GM12878 (cell line): ENCODE measurements around the gene RGS1. TPM values are rescaled to one million over a fixed set of nuclear protein-coding genes. Genes with fewer than 3 reads are reported as not detected.

ENCODE experiments used
- ATAC-seq: fragments of 200-7000 bp; cut with Tn5 transposase; 3 replicates; pipeline ENCODE4 v1.9.1; 2020; ENCODE audit warnings: mild to moderate bottlenecking, moderate library complexity
- BruUV-seq: library from RNA; stranded (reverse); fragments of 400-500 nt; replicated peaks from 2 replicates; lab custom pipeline; 2021; lab: Mats Ljungman, UMichigan
- CTCF ChIA-PET: fragments of 300-600 bp; sonication (Branson Sonifier 250); formaldehyde crosslinking; extraction: SDS; loops from one replicate; lab custom pipeline; 2021; ENCODE audit warnings: inconsistent platforms; lab: Yijun Ruan, JAX
- POLR2A ChIA-PET: fragments of 350-600 bp; formaldehyde crosslinking; extraction: SDS; loops from one replicate; lab custom pipeline; 2021; ENCODE audit warnings: inconsistent platforms; lab: Charles Lee
- RAD21 ChIA-PET: fragments of 300-600 bp; sonication (Branson Sonifier 250); formaldehyde crosslinking; loops from one replicate; lab custom pipeline; 2023; ENCODE audit warnings: antibody characterized with exemption; ENCODE audit not compliant: unreplicated experiment; lab: Charles Lee
- SMC1A ChIA-PET: fragments of 300-600 bp; sonication (Branson Sonifier 250); formaldehyde crosslinking; loops from one replicate; lab custom pipeline; 2023; ENCODE audit not compliant: unreplicated experiment, uncharacterized antibody; lab: Charles Lee
- DNase-seq: peaks from one replicate; pipeline ENCODE4 v3.0.0-alpha.2; 2011; ENCODE audit warnings: low read depth, low spot score
- FAIRE-seq: peaks from 3 replicates; lab custom pipeline; 2011; peaks lifted over from hg19 to GRCh38; lab: Jason Lieb, UNC
- H2AFZ ChIP-seq: 2 replicates; pipeline ENCODE4 v1.6.0; 2011; ENCODE audit warnings: low read depth, low read length, control low read depth; ENCODE audit not compliant: control insufficient read depth
- H3K27ac ChIP-seq: 2 replicates; pipeline ENCODE4 v1.5.1; 2011; ENCODE audit warnings: control low read depth; ENCODE audit not compliant: control insufficient read depth, insufficient read depth
- H3K27me3 ChIP-seq, 2 experiments: replicated peaks in 1 of 2; 2 replicates each; pipeline versions ENCODE4 v1.6.0 to v1.6.1; 2011; ENCODE audit warnings: low read length in 1 of 2; ENCODE audit not compliant: control insufficient read depth in 2 of 2, insufficient read depth in 2 of 2
- H3K36me3 ChIP-seq, 2 experiments: 2 replicates each; pipeline ENCODE4 v1.5.1; 2011; ENCODE audit warnings: low read length in 1 of 2; ENCODE audit not compliant: control insufficient read depth in 2 of 2, insufficient read depth in 2 of 2
- H3K4me1 ChIP-seq: 2 replicates; pipeline ENCODE4 v1.6.1; 2011; ENCODE audit warnings: mild to moderate bottlenecking, low read length, moderate library complexity, mixed read lengths; ENCODE audit not compliant: control insufficient read depth, insufficient read depth
- H3K4me2 ChIP-seq: 2 replicates; pipeline ENCODE4 v1.6.0; 2011; ENCODE audit warnings: control low read depth; ENCODE audit not compliant: control insufficient read depth, insufficient read depth
- H3K4me3 ChIP-seq: fragments of 200-600 bp; sonication (generic); 2 replicates; pipeline ENCODE4 v1.5.1; 2016
- H3K79me2 ChIP-seq: 2 replicates; pipeline ENCODE4 v1.6.0; 2011; ENCODE audit warnings: low read length; ENCODE audit not compliant: control insufficient read depth, insufficient read depth
- H3K9ac ChIP-seq: 2 replicates; pipeline ENCODE4 v1.8.0; 2011; ENCODE audit warnings: low read length, control low read depth, mixed read lengths; ENCODE audit not compliant: control insufficient read depth, insufficient read depth
- H3K9me3 ChIP-seq: replicated peaks from 3 replicates; pipeline ENCODE4 v1.5.1; 2011; ENCODE audit warnings: mild to moderate bottlenecking, low read length; ENCODE audit not compliant: control insufficient read depth, insufficient read depth
- H4K20me1 ChIP-seq: 2 replicates; pipeline ENCODE4 v1.6.0; 2011; ENCODE audit not compliant: control insufficient read depth, insufficient read depth
- BMI1 ChIP-seq: fragments of 450-650 bp; IDR thresholded peaks from 2 replicates; pipeline ENCODE4 v1.6.1; 2016; ENCODE audit warnings: mild to moderate bottlenecking, moderate library complexity, borderline replicate concordance
- FOS ChIP-seq: IDR thresholded peaks from 3 replicates; pipeline ENCODE4 v1.6.1; 2011; ENCODE audit warnings: borderline replicate concordance; ENCODE audit not compliant: insufficient read length; ENCODE audit errors: extremely low read depth
- MTA2 ChIP-seq: fragments of 450-650 bp; IDR thresholded peaks from 2 replicates; pipeline ENCODE4 v1.6.1; 2016; ENCODE audit warnings: low read depth, mild to moderate bottlenecking, moderate library complexity
- WGBS: methylation state at CpG from one replicate; pipeline ENCODE4 v1.1.6; 2016; ENCODE audit warnings: low lambda C conversion rate; ENCODE audit not compliant: insufficient replicate concordance, insufficient coverage; ENCODE audit errors: missing lambda C conversion rate; 5-methylcytosine and 5-hydroxymethylcytosine counted together
- in situ Hi-C: fragments of 300-500 bp; cut with MboI; formaldehyde crosslinking; loops from 9 replicates; pipeline ENCODE4 v1.14.3; 2018; ENCODE audit warnings: mixed read lengths
- intact Hi-C: fragments of 100-400 bp; cut with micrococcal nuclease; formaldehyde crosslinking; loops from one replicate; pipeline ENCODE4 v1.14.2; 2022; ENCODE audit not compliant: unreplicated experiment
- polyA plus RNA-seq, 11 experiments: library from polyadenylated mRNA; depleted of rRNA in 4 of 11; unstranded in 6 of 11; stranded (reverse) in 5 of 11; fragments of >200 nt; fragmentation: Nextera tagmentation in 4 of 11; fragmentation: Illumina TruSeq in 1 of 11; extraction: Ambion mirVana in 4 of 11; extraction: Trizol in 1 of 11; gene quantifications; 1 replicate in 1 of 11; 2 replicates in 10 of 11; pipeline versions ENCODE4 v1.2.1 to v1.2.3, GENCODE V29; 2011 to 2016; ENCODE audit warnings: inconsistent platforms in 2 of 11, missing spikeins in 2 of 11, low read depth in 1 of 11
- total RNA-seq, 4 experiments: library from RNA; depleted of rRNA in 3 of 4; stranded (reverse); fragments of >200 nt in 3 of 4; fragmentation: Illumina TruSeq in 1 of 4; extraction: Trizol in 1 of 4; gene quantifications; 2 replicates each; pipeline versions ENCODE4 v1.2.1 to v1.2.3, GENCODE V29; 2013 to 2021
- TF ChIP-seq, protein P1 (sequence below): fragments of 450-650 bp; IDR thresholded peaks from 2 replicates; pipeline ENCODE4 v1.6.1; 2016; ENCODE audit warnings: mild to moderate bottlenecking, moderate library complexity, borderline replicate concordance
- TF ChIP-seq, protein P2 (sequence below): fragments of 450-650 bp; IDR thresholded peaks from 2 replicates; pipeline ENCODE4 v1.6.1; 2017; ENCODE audit warnings: mild to moderate bottlenecking, moderate library complexity
- TF ChIP-seq, protein P3 (sequence below): IDR thresholded peaks from 2 replicates; pipeline ENCODE4 v1.6.1; 2011; ENCODE audit warnings: borderline replicate concordance, low read depth, mild to moderate bottlenecking, moderate library complexity, mixed read lengths, low read length; ENCODE audit not compliant: insufficient read depth; ENCODE audit errors: extremely low read length

Gene RGS1
- total and polyA plus RNA-seq, 10 of the 15 experiments (the other 5 are each of a cell fraction or from before 2014, with no cell fraction given): 20.7 to 882 (median 45.9) TPM

DNA sequence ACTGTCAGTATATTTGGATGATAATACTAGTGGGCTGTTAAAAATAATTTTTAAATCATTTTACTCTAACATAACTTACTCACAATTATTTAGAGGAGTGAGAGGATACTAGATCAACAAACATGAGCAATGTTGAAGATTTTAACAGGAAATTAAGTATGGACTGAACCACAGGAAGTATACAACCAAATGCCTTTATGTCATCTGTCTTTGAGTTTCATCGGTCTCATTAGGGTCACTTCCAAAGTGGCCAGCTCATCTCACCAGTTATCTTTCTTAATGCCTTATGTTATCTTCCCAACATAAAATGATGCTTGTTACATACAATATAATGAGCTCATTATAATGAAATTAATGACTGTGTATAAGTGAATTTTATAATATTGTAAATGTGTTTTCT, 1.5 kb upstream of the RGS1 start:
- Histone ChIP-seq H3K9me3 (peaks cover 5% of the 10 kb centered on the region; the same call in 1 of the 3 replicates), H3K9ac (no peak overlapping the region), H3K27ac (no peak overlapping the region), H3K79me2 (peaks cover 35% of the 10 kb centered on the region), H3K4me2 (no peak overlapping the region), H3K27me3 (no peaks in the 10 kb centered on the region), H3K4me3 (no peak overlapping the region), H4K20me1 (no peaks in the 10 kb centered on the region), H3K4me1 (peaks cover 3% of the 10 kb centered on the region; the same call in 1 of the 2 replicates), H2AFZ (no peak overlapping the region), H3K36me3 (no peaks in the 10 kb centered on the region)
- CTCF ChIA-PET: interaction anchor here (0.7 to 2.1 kb wide), 13 partner anchors 9 to 100 kb away, joined by 3 to 8 read pairs (median 4); no protein-coding TSS in a partner anchor
- no peak for DNase-seq
- in situ Hi-C loops: no loop called here
- no peak for ATAC-seq
- intact Hi-C loops: no loop called here
- RAD21 ChIA-PET: interaction anchor here (0.6 to 2.0 kb wide), 13 partner anchors 11 to 75 kb away, joined by 3 to 38 read pairs (median 4); no protein-coding TSS in a partner anchor
- SMC1A ChIA-PET: interaction anchor here (0.6 to 8.5 kb wide), 19 partner anchors 12 to 100 kb away, joined by 3 to 58 read pairs (median 6); no protein-coding TSS in a partner anchor
- no peak for FAIRE-seq
- 21% methylated on average over 1 of the region's 1 CpG for WGBS
- TF ChIP-seq, protein P1, sequence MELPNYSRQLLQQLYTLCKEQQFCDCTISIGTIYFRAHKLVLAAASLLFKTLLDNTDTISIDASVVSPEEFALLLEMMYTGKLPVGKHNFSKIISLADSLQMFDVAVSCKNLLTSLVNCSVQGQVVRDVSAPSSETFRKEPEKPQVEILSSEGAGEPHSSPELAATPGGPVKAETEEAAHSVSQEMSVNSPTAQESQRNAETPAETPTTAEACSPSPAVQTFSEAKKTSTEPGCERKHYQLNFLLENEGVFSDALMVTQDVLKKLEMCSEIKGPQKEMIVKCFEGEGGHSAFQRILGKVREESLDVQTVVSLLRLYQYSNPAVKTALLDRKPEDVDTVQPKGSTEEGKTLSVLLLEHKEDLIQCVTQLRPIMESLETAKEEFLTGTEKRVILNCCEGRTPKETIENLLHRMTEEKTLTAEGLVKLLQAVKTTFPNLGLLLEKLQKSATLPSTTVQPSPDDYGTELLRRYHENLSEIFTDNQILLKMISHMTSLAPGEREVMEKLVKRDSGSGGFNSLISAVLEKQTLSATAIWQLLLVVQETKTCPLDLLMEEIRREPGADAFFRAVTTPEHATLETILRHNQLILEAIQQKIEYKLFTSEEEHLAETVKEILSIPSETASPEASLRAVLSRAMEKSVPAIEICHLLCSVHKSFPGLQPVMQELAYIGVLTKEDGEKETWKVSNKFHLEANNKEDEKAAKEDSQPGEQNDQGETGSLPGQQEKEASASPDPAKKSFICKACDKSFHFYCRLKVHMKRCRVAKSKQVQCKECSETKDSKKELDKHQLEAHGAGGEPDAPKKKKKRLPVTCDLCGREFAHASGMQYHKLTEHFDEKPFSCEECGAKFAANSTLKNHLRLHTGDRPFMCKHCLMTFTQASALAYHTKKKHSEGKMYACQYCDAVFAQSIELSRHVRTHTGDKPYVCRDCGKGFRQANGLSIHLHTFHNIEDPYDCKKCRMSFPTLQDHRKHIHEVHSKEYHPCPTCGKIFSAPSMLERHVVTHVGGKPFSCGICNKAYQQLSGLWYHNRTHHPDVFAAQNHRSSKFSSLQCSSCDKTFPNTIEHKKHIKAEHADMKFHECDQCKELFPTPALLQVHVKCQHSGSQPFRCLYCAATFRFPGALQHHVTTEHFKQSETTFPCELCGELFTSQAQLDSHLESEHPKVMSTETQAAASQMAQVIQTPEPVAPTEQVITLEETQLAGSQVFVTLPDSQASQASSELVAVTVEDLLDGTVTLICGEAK: no peak
- TF ChIP-seq BMI1: no peak
- TF ChIP-seq, protein P2, sequence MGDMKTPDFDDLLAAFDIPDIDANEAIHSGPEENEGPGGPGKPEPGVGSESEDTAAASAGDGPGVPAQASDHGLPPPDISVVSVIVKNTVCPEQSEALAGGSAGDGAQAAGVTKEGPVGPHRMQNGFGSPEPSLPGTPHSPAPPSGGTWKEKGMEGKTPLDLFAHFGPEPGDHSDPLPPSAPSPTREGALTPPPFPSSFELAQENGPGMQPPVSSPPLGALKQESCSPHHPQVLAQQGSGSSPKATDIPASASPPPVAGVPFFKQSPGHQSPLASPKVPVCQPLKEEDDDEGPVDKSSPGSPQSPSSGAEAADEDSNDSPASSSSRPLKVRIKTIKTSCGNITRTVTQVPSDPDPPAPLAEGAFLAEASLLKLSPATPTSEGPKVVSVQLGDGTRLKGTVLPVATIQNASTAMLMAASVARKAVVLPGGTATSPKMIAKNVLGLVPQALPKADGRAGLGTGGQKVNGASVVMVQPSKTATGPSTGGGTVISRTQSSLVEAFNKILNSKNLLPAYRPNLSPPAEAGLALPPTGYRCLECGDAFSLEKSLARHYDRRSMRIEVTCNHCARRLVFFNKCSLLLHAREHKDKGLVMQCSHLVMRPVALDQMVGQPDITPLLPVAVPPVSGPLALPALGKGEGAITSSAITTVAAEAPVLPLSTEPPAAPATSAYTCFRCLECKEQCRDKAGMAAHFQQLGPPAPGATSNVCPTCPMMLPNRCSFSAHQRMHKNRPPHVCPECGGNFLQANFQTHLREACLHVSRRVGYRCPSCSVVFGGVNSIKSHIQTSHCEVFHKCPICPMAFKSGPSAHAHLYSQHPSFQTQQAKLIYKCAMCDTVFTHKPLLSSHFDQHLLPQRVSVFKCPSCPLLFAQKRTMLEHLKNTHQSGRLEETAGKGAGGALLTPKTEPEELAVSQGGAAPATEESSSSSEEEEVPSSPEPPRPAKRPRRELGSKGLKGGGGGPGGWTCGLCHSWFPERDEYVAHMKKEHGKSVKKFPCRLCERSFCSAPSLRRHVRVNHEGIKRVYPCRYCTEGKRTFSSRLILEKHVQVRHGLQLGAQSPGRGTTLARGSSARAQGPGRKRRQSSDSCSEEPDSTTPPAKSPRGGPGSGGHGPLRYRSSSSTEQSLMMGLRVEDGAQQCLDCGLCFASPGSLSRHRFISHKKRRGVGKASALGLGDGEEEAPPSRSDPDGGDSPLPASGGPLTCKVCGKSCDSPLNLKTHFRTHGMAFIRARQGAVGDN: 0 out of 2 replicates have a peak, but pooled peaks have one; percentile 17
- peak; percentile 16; the same call in 1 of the 2 replicates for TF ChIP-seq MTA2
- TF ChIP-seq FOS: no peak
- TF ChIP-seq, protein P3, sequence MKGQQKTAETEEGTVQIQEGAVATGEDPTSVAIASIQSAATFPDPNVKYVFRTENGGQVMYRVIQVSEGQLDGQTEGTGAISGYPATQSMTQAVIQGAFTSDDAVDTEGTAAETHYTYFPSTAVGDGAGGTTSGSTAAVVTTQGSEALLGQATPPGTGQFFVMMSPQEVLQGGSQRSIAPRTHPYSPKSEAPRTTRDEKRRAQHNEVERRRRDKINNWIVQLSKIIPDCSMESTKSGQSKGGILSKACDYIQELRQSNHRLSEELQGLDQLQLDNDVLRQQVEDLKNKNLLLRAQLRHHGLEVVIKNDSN: no peak
- POLR2A ChIA-PET: interaction anchor here (0.8 to 3.9 kb wide), 15 partner anchors 8 to 58 kb away, joined by 3 to 13 read pairs (median 4); no protein-coding TSS in a partner anchor
- BruUV-seq: no TSS peak
